Suprapubic skin (tissue), 4 donors: ENCODE data around the gene AMOTL2. TPM values are rescaled to one million over a fixed set of nuclear protein-coding genes. Genes with fewer than 3 reads are reported as not detected.

Source experiments
- DNase-seq, 2 donors: peaks; one replicate each; pipeline ENCODE4 v3.0.0-alpha.2; 2019; ENCODE audit warnings: low spot score in 2 of 2
- H3K27ac ChIP-seq: fragments of 200-600 bp; sonication (generic); one replicate; pipeline ENCODE4 v1.5.1; 2019
- H3K27me3 ChIP-seq: fragments of 200-600 bp; sonication (generic); one replicate; pipeline ENCODE4 v1.5.1; 2019
- H3K36me3 ChIP-seq: fragments of 200-600 bp; sonication (generic); one replicate; pipeline ENCODE4 v1.5.1; 2019
- H3K4me1 ChIP-seq: fragments of 200-600 bp; sonication (generic); one replicate; pipeline ENCODE4 v1.5.1; 2019
- H3K4me3 ChIP-seq: fragments of 200-600 bp; sonication (generic); one replicate; pipeline ENCODE4 v1.5.1; 2019; ENCODE audit warnings: mild to moderate bottlenecking
- H3K9me3 ChIP-seq: fragments of 200-600 bp; sonication (generic); one replicate; pipeline ENCODE4 v1.5.1; 2019
- EP300 ChIP-seq: sonication (generic); formaldehyde crosslinking; IDR thresholded peaks from one replicate; pipeline ENCODE4 v1.6.1; 2017; ENCODE audit warnings: antibody characterized with exemption
- POLR2A ChIP-seq, 2 donors: fragments of 450-650 bp; IDR thresholded peaks; one replicate each; pipeline ENCODE4 v1.6.1; 2017; ENCODE audit warnings: antibody characterized with exemption in 2 of 2, mild to moderate bottlenecking in 2 of 2, moderate library complexity in 2 of 2
- POLR2AphosphoS5 ChIP-seq, 3 donors: sonication (generic); formaldehyde crosslinking; IDR thresholded peaks; one replicate each; pipeline ENCODE4 v1.6.1; 2017; ENCODE audit warnings: antibody characterized with exemption in 3 of 3
- WGBS: methylation state at CpG from one replicate; pipeline ENCODE4 v1.1.5; 2018; 5-methylcytosine and 5-hydroxymethylcytosine counted together
- total RNA-seq, 4 donors: library from RNA; depleted of rRNA; stranded (reverse); fragments of >200 nt; gene quantifications; one replicate each; pipeline ENCODE4 v1.1.0, GENCODE V29; 2016
- TF ChIP-seq, protein P1 (sequence below), 2 donors: fragments of 200-600 bp in 1 of 2; fragments of 450-650 bp in 1 of 2; sonication (generic) in 1 of 2; IDR thresholded peaks; one replicate each; pipeline ENCODE4 v1.5.1; 2016 to 2019; ENCODE audit warnings: antibody characterized with exemption in 2 of 2, mild to moderate bottlenecking in 1 of 2, moderate library complexity in 1 of 2

AMOTL2 gene
- total RNA-seq, 4 donors from 2014 or later = 80.4 to 118 (median 95.8) TPM

DNA sequence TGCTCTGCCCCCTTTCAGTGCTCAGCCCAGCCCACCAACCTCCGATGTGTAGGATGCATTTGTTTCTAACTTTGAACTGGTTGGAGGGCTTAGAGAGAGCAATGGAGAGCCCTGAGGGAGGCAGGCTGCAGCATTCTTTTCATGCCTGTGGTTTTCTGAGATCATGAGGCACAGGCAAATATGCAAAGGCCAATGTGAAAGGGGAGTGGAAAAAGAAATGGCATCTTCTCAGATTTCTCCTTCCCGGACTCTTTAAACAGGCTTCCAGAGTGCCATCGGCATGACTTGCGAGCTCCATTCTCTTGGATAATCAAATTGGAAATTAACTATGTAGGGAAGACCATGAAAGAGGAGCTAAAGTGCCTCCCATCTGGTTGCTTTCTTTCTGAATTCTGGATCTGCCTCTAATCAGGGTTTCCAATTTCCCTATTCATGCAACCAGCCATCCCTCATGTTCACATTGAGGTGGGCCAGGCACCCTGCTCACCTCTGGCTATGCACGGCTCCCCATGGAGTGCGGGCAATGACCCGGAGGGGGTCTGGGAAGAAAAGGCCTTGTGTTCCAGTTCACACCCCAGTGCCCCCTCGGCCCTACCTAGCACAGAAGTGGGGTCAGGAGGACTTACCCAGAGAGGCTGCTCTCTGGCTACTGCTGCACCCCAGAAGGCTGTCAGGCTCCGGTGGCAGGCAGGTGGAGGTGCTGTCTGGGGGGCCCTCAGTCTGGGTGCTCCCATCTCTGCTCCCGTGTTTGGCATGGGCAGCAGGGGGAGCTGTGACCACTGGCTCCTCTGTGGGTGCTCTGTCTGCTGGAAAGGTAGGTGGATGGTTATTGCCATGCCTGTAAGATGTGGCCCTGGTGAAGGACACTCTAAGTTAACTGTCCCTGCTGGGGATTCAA lies 16.1 kb downstream of the AMOTL2 start:
- H3K4me3 ChIP-seq = no peak overlapping the region
- TF ChIP-seq POLR2AphosphoS5 (IDR thresholded peaks at IDR 0.05) = peak in 2 of 3 donors; percentile 68 to 69
- TF ChIP-seq, protein P1, sequence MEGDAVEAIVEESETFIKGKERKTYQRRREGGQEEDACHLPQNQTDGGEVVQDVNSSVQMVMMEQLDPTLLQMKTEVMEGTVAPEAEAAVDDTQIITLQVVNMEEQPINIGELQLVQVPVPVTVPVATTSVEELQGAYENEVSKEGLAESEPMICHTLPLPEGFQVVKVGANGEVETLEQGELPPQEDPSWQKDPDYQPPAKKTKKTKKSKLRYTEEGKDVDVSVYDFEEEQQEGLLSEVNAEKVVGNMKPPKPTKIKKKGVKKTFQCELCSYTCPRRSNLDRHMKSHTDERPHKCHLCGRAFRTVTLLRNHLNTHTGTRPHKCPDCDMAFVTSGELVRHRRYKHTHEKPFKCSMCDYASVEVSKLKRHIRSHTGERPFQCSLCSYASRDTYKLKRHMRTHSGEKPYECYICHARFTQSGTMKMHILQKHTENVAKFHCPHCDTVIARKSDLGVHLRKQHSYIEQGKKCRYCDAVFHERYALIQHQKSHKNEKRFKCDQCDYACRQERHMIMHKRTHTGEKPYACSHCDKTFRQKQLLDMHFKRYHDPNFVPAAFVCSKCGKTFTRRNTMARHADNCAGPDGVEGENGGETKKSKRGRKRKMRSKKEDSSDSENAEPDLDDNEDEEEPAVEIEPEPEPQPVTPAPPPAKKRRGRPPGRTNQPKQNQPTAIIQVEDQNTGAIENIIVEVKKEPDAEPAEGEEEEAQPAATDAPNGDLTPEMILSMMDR (IDR thresholded peaks at IDR 0.05) = no peak
- TF ChIP-seq POLR2A (IDR thresholded peaks at IDR 0.05) = no peak
- TF ChIP-seq EP300 = no peak
- H3K4me1 ChIP-seq = peaks cover 97% of the 10 kb centered on the region

DNA sequence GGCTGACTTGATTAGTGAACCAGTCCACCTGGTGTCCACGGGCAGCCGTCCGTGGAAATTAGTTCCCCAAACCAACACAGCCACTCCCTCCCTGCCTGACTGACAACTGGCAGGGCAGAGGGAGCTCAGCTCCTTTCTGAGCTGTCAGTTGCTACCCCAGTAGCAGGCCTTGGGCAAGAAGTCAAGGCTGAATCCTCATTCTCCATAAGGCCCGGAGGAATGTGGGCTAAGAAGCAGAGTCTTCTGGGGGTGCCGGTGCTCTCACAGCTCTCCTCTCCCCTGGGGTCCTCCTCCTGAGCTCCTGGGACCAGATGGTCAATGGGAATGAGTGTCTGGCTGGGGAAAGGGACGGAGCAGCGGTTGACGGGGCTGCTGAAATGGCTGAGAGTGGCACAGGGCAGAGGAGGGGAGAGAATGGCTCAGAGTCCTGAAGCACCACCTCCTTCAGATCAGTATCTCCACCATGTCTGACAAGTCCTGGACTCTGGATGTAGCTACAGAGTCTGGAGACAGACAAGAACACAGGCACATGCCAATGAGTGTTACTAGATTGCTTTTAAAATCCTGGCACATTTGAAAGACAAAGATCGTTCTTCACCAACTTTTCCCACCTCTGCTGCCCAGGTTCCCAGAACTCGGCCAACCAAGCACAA lies 16.9 kb downstream of the AMOTL2 start:
- WGBS = 39% methylated on average over 9 of the region's 10 CpGs
- H3K9me3 ChIP-seq = no peaks in the 10 kb centered on the region
- DNase-seq = peak in 1 of 2 donors; percentile 63
- H3K27ac ChIP-seq = peak overlapping the region; percentile 84
- no peak for TF ChIP-seq POLR2A (IDR thresholded peaks at IDR 0.05)
- H3K27me3 ChIP-seq = no peaks in the 10 kb centered on the region
- no peak overlapping the region for H3K4me3 ChIP-seq
- H3K4me1 ChIP-seq = peaks cover 97% of the 10 kb centered on the region
- H3K36me3 ChIP-seq = peaks cover 72% of the 10 kb centered on the region

More for the DNA sequence above, 16.1 kb downstream of the AMOTL2 start:
- peak in 1 of 2 donors; percentile 65 for DNase-seq
- Histone ChIP-seq H3K36me3 (peaks cover 79% of the 10 kb centered on the region), H3K9me3 (no peaks in the 10 kb centered on the region), H3K27ac (peak overlapping the region; percentile 84), H3K27me3 (no peaks in the 10 kb centered on the region)
- WGBS = 43% methylated on average over 9 of the region's 10 CpGs

DNA sequence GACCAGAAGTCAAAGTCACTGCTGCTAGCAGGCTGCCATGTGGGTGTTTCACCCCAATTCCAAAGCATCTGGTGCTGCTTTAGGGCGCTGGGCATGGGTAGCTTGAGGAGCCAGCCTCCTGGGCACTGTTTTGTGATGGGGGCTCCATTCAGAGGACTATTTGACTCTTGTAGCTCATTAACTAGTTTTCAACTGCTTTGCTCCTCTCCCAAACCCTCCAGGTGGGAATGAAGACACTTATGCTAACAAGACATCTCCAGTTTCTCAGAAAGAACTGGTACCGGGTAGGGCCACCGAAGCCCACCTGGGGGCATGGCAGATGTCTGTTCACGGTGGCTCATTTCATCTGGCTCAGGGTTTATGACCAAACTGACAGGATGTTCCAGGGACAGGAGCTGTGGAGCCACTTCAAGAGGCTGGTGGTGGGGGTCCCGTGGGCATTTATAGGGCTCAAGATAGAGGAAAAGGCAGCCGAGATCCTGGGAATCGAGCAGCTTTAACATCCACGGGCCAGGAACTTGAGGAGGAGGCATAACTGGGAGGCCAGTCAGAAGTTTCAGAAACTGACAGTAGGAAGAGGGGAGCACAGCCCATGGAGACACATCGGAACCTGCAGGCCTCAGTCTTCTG lies 17.7 kb downstream of the AMOTL2 start:
- TF ChIP-seq, protein P1 (IDR thresholded peaks at IDR 0.05) = no peak
- no peak for TF ChIP-seq POLR2AphosphoS5 (IDR thresholded peaks at IDR 0.05)
- no peak for TF ChIP-seq EP300
- TF ChIP-seq POLR2A (IDR thresholded peaks at IDR 0.05) = no peak
- H3K4me3 ChIP-seq = no peak overlapping the region
- H3K27me3 ChIP-seq = no peaks in the 10 kb centered on the region
- H3K27ac ChIP-seq = peak overlapping the region; percentile 84
- H3K9me3 ChIP-seq = no peaks in the 10 kb centered on the region
- peak in 1 of 2 donors; percentile 40 for DNase-seq
- peaks cover 64% of the 10 kb centered on the region for H3K36me3 ChIP-seq
- H3K4me1 ChIP-seq = peaks cover 97% of the 10 kb centered on the region
- 79% methylated on average over 9 of the region's 9 CpGs for WGBS

DNA sequence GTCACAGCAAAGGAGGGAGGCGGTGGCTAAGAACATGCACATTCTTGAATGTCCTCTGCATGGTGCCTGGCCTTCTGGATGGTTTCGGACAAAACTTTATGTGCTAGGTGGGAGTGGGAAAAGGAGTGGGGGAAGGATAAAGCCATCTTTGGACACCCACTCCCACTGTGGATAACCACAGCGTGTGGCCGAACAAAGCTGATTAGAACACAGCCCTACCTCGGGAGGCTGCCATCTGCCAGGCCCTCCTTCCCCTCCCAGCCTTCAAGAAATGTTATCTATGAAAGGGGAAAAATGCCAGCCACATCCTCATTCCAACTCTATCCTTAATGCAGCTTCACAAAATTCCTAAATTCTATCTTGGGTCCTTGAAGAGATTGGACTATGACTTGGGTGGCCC lies 18.8 kb downstream of the AMOTL2 start:
- Histone ChIP-seq H3K9me3 (no peaks in the 10 kb centered on the region), H3K27ac (no peak overlapping the region), H3K4me3 (no peak overlapping the region), H3K27me3 (no peaks in the 10 kb centered on the region), H3K36me3 (peaks cover 52% of the 10 kb centered on the region), H3K4me1 (peaks cover 97% of the 10 kb centered on the region)
- no peak for DNase-seq
- 89% methylated on average over 5 of the region's 5 CpGs for WGBS
- no peak for TF ChIP-seq EP300
- no peak for TF ChIP-seq POLR2A (IDR thresholded peaks at IDR 0.05)
- TF ChIP-seq, protein P1 (IDR thresholded peaks at IDR 0.05) = no peak
- TF ChIP-seq POLR2AphosphoS5 (IDR thresholded peaks at IDR 0.05) = no peak

DNA sequence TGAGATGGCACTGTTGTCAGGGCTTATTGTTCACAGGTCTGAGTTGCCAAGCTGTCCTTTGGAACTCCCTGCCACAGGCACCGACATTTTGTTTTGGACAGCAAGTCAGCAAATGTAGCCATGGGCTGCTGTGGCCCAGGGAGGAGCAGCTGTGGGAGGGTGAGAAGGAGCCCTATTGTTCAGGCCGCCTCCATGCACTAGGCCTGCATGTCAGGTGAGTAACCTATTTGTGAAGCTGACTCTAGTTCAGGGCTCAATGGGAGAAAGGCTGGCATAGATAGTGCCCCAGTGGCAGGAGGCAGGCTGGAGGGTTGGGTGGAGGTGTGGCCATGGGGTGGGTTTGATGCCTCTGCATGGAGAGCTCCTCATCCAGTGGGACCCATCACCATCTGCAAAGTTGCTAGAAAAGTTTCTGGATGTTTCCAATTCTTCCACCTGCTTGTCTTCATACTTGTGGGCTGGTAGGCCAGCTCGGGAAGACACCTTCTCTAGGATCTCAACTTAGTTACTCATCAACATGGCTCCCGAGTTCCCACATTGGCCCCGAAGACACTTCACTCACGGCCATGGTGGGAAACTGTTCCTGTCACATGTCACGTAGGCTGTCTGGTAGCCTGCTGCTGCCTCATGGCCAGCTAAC lies 19.5 kb downstream of the AMOTL2 start:
- TF ChIP-seq POLR2AphosphoS5 (IDR thresholded peaks at IDR 0.05) (no peak), POLR2A (IDR thresholded peaks at IDR 0.05) (no peak), EP300 (no peak)
- TF ChIP-seq, protein P1 (IDR thresholded peaks at IDR 0.05) = no peak
- peaks cover 46% of the 10 kb centered on the region for H3K36me3 ChIP-seq

More for the DNA sequence above, 19.5 kb downstream of the AMOTL2 start:
- Histone ChIP-seq H3K4me3 (no peak overlapping the region), H3K27ac (peak overlapping the region; percentile 22), H3K4me1 (peaks cover 97% of the 10 kb centered on the region), H3K9me3 (no peaks in the 10 kb centered on the region), H3K27me3 (no peaks in the 10 kb centered on the region)
- 88% methylated on average over 7 of the region's 7 CpGs for WGBS
- no peak for DNase-seq
